ENCODE results near the gene FCHO2.
"Not testable (repeated sequence)": the region's sequence is repeated elsewhere in the genome, so short reads cannot be mapped to it uniquely, and the experiment has no call there.

FCHO2 gene

GRCh38 chr5:72955768-72956323, at the start of gene FCHO2:
Gene FCHO2 (plus strand): TSS chr5:72956041. CDS start chr5:72956097, 56 bp downstream.
- peak; percentile 100 for DNase-seq (ENCODE audit: low spot score)

- DNase-seq (ENCODE audit: low spot score) = no peak
Measured at GRCh38 chr5:72906806-72907205, 49.0 kb upstream of the FCHO2 start.

GRCh38 chr5:72908664-72909063, 47.2 kb upstream of the FCHO2 start:
- DNase-seq (ENCODE audit: low spot score) = no peak

- DNase-seq (ENCODE audit: low spot score) = no peak
Measured at GRCh38 chr5:72917371-72917776, 38.5 kb upstream of the FCHO2 start.

- peak; percentile 81 for DNase-seq (ENCODE audit: low spot score)
Measured at GRCh38 chr5:72920690-72921502, 34.9 kb upstream of the FCHO2 start.

GRCh38 chr5:72921886-72922285, 34.0 kb upstream of the FCHO2 start:
- peak; percentile 73 for DNase-seq (ENCODE audit: low spot score)

GRCh38 chr5:72922422-72922821, 33.4 kb upstream of the FCHO2 start:
- no peak for DNase-seq (ENCODE audit: low spot score)

GRCh38 chr5:72925336-72926010, 30.4 kb upstream of the FCHO2 start:
- DNase-seq (ENCODE audit: low spot score) = no peak

- not testable (repeated sequence) for DNase-seq (ENCODE audit: low spot score)
Measured at GRCh38 chr5:72932686-72933085, 23.2 kb upstream of the FCHO2 start.

GRCh38 chr5:72934953-72935725, 20.7 kb upstream of the FCHO2 start:
- DNase-seq (ENCODE audit: low spot score) = not testable (repeated sequence)

GRCh38 chr5:72936893-72937292, 18.9 kb upstream of the FCHO2 start:
- DNase-seq (ENCODE audit: low spot score) = no peak

GRCh38 chr5:72937517-72938061, 18.3 kb upstream of the FCHO2 start:
- no peak for DNase-seq (ENCODE audit: low spot score)

- DNase-seq (ENCODE audit: low spot score) = no peak
Measured at GRCh38 chr5:72938206-72938605, 17.6 kb upstream of the FCHO2 start.

GRCh38 chr5:72940082-72940481, 15.8 kb upstream of the FCHO2 start:
- DNase-seq (ENCODE audit: low spot score) = no peak

GRCh38 chr5:72943307-72943706, 12.5 kb upstream of the FCHO2 start:
- no peak for DNase-seq (ENCODE audit: low spot score)

- no peak for DNase-seq (ENCODE audit: low spot score)
Measured at GRCh38 chr5:72947498-72947897, 8.3 kb upstream of the FCHO2 start.

GRCh38 chr5:72949481-72949880, 6.4 kb upstream of the FCHO2 start:
- DNase-seq (ENCODE audit: low spot score) = no peak

- DNase-seq (ENCODE audit: low spot score) = peak; percentile 40
Measured at GRCh38 chr5:72951671-72952468, 4.0 kb upstream of the FCHO2 start.

- no peak for DNase-seq (ENCODE audit: low spot score)
Measured at GRCh38 chr5:72954389-72954788, 1.5 kb upstream of the FCHO2 start.

GRCh38 chr5:72955143-72955767, 586 bp upstream of the FCHO2 start:
- no peak for DNase-seq (ENCODE audit: low spot score)

Data from hematopoietic multipotent progenitor cell treated with erythropoietin and hydrocortisone succinate and interleukin-3 and kit ligand, for 17 days (in vitro differentiated cells).